Activated CD8-positive, alpha-beta memory T cell treated with anti-CD3 and anti-CD28 coated beads for 4 hours (primary cell): ENCODE measurements around the gene B3GAT1.

Experiments used
- DNase-seq, 2 donors: peaks; one replicate each; pipeline ENCODE4 v3.0.0-alpha.2; 2020; ENCODE audit warnings: low read depth in 2 of 2

B3GAT1 gene

GRCh38 chr11:134409552-134410429 is 2.3 kb downstream of the B3GAT1 start:
- DNase-seq = no peak

GRCh38 chr11:134407923-134408322 is 4.1 kb downstream of the B3GAT1 start:
- DNase-seq = no peak

GRCh38 chr11:134407321-134407828 is 4.7 kb downstream of the B3GAT1 start:
- DNase-seq = no peak

GRCh38 chr11:134406264-134407185 is 5.5 kb downstream of the B3GAT1 start:
- no peak for DNase-seq

GRCh38 chr11:134405841-134406240 is 6.2 kb downstream of the B3GAT1 start:
- no peak for DNase-seq

GRCh38 chr11:134405436-134405835 is 6.6 kb downstream of the B3GAT1 start:
- no peak for DNase-seq

GRCh38 chr11:134404575-134405341 is 7.3 kb downstream of the B3GAT1 start:
- DNase-seq = no peak

- DNase-seq = no peak
Observed at GRCh38 chr11:134402910-134403309, 9.1 kb downstream of the B3GAT1 start.

GRCh38 chr11:134401825-134402809 is 9.9 kb downstream of the B3GAT1 start:
- no peak for DNase-seq

- no peak for DNase-seq
Observed at GRCh38 chr11:134399996-134400395, 12.0 kb downstream of the B3GAT1 start.

- DNase-seq = no peak
Observed at GRCh38 chr11:134399293-134399654, 12.8 kb downstream of the B3GAT1 start.

GRCh38 chr11:134398644-134399292 is 13.3 kb downstream of the B3GAT1 start:
- no peak for DNase-seq

GRCh38 chr11:134398079-134398444 is 14.0 kb downstream of the B3GAT1 start:
- DNase-seq = no peak

GRCh38 chr11:134397304-134398078 is 14.6 kb downstream of the B3GAT1 start:
- DNase-seq = no peak

GRCh38 chr11:134395002-134395401 is 17.0 kb downstream of the B3GAT1 start:
- no peak for DNase-seq

GRCh38 chr11:134394311-134394710 is 17.7 kb downstream of the B3GAT1 start:
- DNase-seq = no peak

- no peak for DNase-seq
Observed at GRCh38 chr11:134393638-134394037, 18.4 kb downstream of the B3GAT1 start.

- DNase-seq = no peak
Observed at GRCh38 chr11:134392953-134393615, 19.0 kb downstream of the B3GAT1 start.

GRCh38 chr11:134391656-134392055 is 20.4 kb downstream of the B3GAT1 start:
- DNase-seq = no peak
